GM12872 (cell line): Measurements from ENCODE around the gene SLC26A1.

Experiments
- TF ChIP-seq, protein P1 (sequence below): IDR thresholded peaks from 3 replicates; pipeline ENCODE4 v1.5.1; 2011; ENCODE audit warnings: low read depth, mild to moderate bottlenecking, low read length, moderate library complexity; ENCODE audit not compliant: insufficient read depth

The SLC26A1 gene

DNA sequence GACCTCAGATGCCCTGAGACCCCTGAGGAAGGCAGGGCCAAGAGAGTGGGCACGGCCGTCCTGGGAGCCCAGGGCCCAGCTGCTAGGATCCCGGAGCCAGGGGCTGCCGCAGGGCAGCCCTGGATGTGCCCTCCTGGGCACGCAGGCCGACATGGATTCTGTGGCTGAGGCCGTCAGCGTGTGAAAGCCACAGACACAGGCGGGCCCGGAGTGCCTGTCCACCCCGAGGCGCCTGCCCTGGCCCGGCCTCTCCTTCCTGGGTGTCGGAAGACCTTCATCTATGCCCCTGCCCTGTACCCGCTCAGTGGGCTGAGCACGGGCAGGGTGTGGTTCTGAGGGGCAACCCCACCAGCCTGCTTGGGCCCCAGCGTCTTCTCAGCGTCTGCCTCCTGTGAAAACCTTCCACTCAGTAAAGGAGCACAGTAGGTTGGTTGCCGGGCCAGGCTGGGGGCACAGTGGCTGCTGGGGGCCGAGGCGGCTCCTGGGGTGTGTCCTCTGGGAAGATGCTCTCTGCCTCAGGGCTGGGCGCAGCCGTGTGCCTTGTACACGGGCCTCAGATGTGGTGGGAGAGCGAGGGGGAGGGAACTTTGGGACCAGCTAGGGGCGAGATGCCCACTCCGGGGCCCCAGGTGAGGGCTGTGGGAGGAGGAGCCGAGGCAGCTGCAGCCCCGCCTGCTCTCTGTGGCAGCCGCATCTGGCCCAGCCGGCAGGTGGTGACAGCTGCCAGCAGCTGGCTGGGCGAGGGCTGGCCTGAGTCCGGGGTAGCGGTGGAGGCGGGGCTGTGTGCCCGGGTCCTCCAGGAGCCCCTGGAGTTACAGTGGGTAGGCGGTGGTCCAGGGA, 39.0 kb upstream of the SLC26A1 start:
- TF ChIP-seq, protein P1, sequence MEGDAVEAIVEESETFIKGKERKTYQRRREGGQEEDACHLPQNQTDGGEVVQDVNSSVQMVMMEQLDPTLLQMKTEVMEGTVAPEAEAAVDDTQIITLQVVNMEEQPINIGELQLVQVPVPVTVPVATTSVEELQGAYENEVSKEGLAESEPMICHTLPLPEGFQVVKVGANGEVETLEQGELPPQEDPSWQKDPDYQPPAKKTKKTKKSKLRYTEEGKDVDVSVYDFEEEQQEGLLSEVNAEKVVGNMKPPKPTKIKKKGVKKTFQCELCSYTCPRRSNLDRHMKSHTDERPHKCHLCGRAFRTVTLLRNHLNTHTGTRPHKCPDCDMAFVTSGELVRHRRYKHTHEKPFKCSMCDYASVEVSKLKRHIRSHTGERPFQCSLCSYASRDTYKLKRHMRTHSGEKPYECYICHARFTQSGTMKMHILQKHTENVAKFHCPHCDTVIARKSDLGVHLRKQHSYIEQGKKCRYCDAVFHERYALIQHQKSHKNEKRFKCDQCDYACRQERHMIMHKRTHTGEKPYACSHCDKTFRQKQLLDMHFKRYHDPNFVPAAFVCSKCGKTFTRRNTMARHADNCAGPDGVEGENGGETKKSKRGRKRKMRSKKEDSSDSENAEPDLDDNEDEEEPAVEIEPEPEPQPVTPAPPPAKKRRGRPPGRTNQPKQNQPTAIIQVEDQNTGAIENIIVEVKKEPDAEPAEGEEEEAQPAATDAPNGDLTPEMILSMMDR, result no peak

- TF ChIP-seq, protein P1, result no peak
These were observed 38.1 kb upstream of the SLC26A1 start for GRCh38 chr4:1031346-1031745.

GRCh38 chr4:1030559-1030958, 37.4 kb upstream of the SLC26A1 start:
- TF ChIP-seq, protein P1, result no peak

- TF ChIP-seq, protein P1, result no peak
These were observed 36.8 kb upstream of the SLC26A1 start for GRCh38 chr4:1030031-1030430.

DNA sequence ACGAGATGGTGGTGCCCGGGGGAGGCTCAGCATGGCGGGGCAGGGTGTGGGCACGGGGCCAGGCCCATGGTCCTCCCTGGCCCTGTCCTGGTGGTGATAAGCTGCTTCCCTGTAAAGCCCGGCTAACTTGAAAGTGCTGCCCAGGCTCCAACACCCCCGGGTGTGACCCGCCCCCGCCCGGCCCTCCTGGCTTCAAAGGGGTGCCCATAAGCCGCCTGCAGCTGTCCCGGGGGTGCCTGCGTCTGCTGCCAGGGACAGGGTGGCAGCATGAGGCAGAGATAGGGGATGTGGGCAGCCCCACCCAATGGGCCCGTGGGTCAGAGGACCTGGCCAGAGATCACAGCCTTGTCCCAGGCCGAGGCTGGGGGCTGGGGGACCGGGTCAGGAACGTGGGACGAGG, 36.3 kb upstream of the SLC26A1 start:
- TF ChIP-seq, protein P1, result no peak

DNA sequence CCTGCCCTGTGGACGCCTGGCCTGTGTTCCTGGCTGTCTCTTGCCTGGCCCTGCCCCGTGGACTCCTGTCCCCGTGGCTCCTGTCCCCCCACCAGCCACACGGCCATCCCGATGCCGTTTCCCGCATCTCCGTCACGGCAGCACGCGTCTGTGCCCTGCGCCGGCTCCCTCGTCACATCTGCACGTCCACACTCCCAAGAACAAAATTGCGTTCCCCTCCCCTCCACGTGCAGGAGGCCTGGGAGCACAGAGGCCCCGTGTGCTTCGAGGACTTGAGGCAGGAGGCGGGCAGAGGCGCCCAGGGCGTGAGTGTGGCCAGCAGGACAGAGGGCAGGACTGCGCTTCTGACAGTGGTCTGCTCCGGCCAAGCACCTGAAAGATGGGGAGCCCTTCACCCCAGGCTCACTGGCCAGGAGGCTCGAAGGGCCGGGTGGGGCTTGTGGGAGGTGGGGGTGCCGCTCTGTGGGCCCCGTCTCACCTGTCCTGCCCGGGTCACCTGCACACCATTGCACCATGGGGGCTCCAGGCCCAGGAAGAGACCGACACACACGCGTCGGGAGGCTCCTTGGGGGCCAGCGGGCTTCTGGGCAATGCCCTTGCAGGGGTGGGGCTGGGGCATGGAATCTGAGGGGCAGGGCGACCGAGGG, 35.5 kb upstream of the SLC26A1 start:
- TF ChIP-seq, protein P1, result no peak

DNA sequence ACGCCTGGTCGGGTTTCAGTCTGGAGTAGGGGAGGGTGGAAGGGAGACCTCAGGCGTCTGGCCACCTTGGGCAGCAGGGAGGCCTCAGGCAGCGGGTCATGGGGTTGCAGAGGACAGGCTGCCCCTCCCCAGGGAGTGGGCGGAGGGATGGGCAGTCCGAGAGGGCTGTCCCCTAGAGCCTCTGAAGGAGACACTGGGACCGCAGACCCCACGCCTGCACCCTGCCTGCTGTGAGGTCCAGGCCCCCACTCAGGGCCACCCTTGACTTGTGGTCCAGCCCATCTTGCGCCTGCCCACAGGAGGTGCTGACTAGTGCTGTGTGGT, 34.7 kb upstream of the SLC26A1 start:
- TF ChIP-seq, protein P1, result no peak
